CD4-positive, alpha-beta memory T cell (primary cell): ENCODE data around the gene LTV1. TPM values are rescaled to one million over a fixed set of nuclear protein-coding genes. Genes with fewer than 3 reads are reported as not detected.

Experiments
- CTCF ChIA-PET: fragments of 350-600 bp; sonication (Branson Sonifier 250); formaldehyde crosslinking; loops from one replicate; lab custom pipeline; 2021; ENCODE audit warnings: inconsistent platforms; ENCODE audit not compliant: partially characterized antibody; lab: Charles Lee
- POLR2A ChIA-PET: fragments of 350-600 bp; sonication (Branson Sonifier 250); formaldehyde crosslinking; loops from one replicate; lab custom pipeline; 2021; ENCODE audit not compliant: partially characterized antibody; lab: Charles Lee
- DNase-seq, 5 donors: peaks; one replicate each; pipeline versions ENCODE4 v3.0.0 to v3.0.0-alpha.2; 2020 to 2022; ENCODE audit warnings: mixed read lengths in 1 of 5
- H3K27ac ChIP-seq: one replicate; pipeline ENCODE4 v1.7.0; 2013; ENCODE audit warnings: low read depth, low read length
- H3K27me3 ChIP-seq: 2 replicates; pipeline ENCODE4 v1.7.0; 2013; ENCODE audit warnings: mild to moderate bottlenecking, low read length, moderate library complexity; ENCODE audit not compliant: insufficient read depth
- H3K36me3 ChIP-seq: 2 replicates; pipeline ENCODE4 v1.7.0; 2013; ENCODE audit warnings: mild to moderate bottlenecking, low read length, moderate library complexity; ENCODE audit not compliant: insufficient read depth
- H3K4me1 ChIP-seq: 2 replicates; pipeline ENCODE4 v1.7.0; 2013; ENCODE audit warnings: mild to moderate bottlenecking, low read length, moderate library complexity; ENCODE audit not compliant: insufficient read depth
- H3K4me3 ChIP-seq, 2 donors: one replicate each; pipeline ENCODE4 v1.7.0; 2013; ENCODE audit warnings: low read length in 2 of 2, mild to moderate bottlenecking in 1 of 2
- H3K9me3 ChIP-seq, 2 donors: one replicate each; pipeline ENCODE4 v1.7.0; 2013; ENCODE audit warnings: low read length in 2 of 2, control low read depth in 1 of 2; ENCODE audit not compliant: control insufficient read depth in 1 of 2
- H3K27ac Mint-ChIP-seq, 7 donors: one replicate each; pipeline ENCODE4 v1.8.0; 2020 to 2021; ENCODE audit warnings: mixed read lengths in 7 of 7, mild to moderate bottlenecking in 6 of 7, inconsistent platforms in 3 of 7, moderate library complexity in 3 of 7
- H3K27me3 Mint-ChIP-seq, 2 donors: one replicate each; pipeline ENCODE4 v1.8.0; 2020 to 2021; ENCODE audit warnings: mixed read lengths in 2 of 2
- H3K36me3 Mint-ChIP-seq, 2 donors: one replicate each; pipeline ENCODE4 v1.8.0; 2020 to 2021; ENCODE audit warnings: mixed read lengths in 2 of 2, inconsistent platforms in 1 of 2, mild to moderate bottlenecking in 1 of 2
- H3K4me1 Mint-ChIP-seq, 4 donors: one replicate each; pipeline ENCODE4 v1.8.0; 2020 to 2021; ENCODE audit warnings: mixed read lengths in 4 of 4, mild to moderate bottlenecking in 1 of 4
- H3K4me3 Mint-ChIP-seq, 8 donors: one replicate each; pipeline ENCODE4 v1.8.0; 2020 to 2021; ENCODE audit warnings: mixed read lengths in 8 of 8, mild to moderate bottlenecking in 7 of 8, moderate library complexity in 6 of 8, inconsistent platforms in 3 of 8
- H3K9me3 Mint-ChIP-seq, 8 donors: one replicate each; pipeline ENCODE4 v1.8.0; 2020 to 2021; ENCODE audit warnings: mixed read lengths in 8 of 8, mild to moderate bottlenecking in 5 of 8, inconsistent platforms in 3 of 8, moderate library complexity in 1 of 8
- intact Hi-C: fragments of 100-400 bp; cut with micrococcal nuclease; formaldehyde crosslinking; loops from one replicate; pipeline ENCODE4 v1.15.1; 2023
- polyA plus RNA-seq, 2 donors: library from polyadenylated mRNA; unstranded; fragments of 300-500 nt; fragmentation: Illumina TruSeq; gene quantifications; one replicate each; pipeline ENCODE4 v1.2.3, GENCODE V29; 2021
- total RNA-seq, 2 experiments: library from RNA; stranded (reverse); gene quantifications; one replicate each; pipeline ENCODE4 v1.2.3, GENCODE V29; 2021

Gene LTV1
- total and polyA plus RNA-seq, 4 experiments from 2014 or later: 18.2 to 28.1 (median 20.4) TPM

DNA sequence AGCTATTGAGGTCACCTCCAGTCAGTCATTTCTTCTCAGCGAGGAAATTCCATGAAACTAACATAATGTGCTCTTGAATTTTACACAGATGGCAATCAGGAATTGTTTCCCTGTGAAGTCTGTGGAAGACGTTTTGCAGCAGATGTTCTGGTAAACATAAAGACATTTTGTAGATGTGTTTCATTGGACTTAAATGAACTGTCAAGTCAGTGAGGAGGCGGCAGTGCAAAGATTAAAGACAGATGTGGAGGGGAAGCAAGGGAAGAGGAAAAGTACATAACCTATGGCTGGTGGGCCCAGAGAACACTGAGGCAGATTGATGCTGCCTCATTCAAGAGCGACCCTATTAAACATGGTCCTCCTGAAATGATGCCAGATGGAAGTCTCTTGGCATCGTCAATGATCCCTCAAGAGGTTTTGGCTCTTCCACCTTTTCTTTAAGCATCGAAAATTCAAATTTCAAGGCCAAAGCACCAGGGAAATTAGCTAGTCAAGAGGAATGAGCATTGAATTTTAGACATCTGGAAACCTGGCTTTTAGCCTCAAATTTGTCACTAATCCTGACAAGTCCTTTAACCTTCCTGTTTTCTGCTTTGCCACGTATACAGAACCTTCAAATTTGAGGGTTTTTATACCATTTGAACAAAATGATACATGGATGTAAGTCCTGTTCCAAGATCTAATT, 41.2 kb downstream of the LTV1 start:
- ChIA-PET CTCF (no interaction called here), POLR2A (no interaction called here)
- no peaks in the 10 kb centered on the region for H3K4me1 ChIP-seq
- H3K4me3 ChIP-seq: no peak overlapping the region
- H3K9me3 ChIP-seq: no peaks in the 10 kb centered on the region
- H3K36me3 ChIP-seq: no peaks in the 10 kb centered on the region
- Mint-ChIP-seq H3K4me3 (no peak overlapping the region), H3K9me3 (peaks cover 0 to 3% (median 0%) of the 10 kb centered on the region in 8 donors), H3K36me3 (peaks cover 0 to 2% of the 10 kb centered on the region in 2 donors), H3K4me1 (no peaks in the 10 kb centered on the region), H3K27me3 (peaks cover 0 to 1% of the 10 kb centered on the region in 2 donors), H3K27ac (no peak overlapping the region)
- intact Hi-C loops: no loop called here
- H3K27me3 ChIP-seq: no peaks in the 10 kb centered on the region
- no peak overlapping the region for H3K27ac ChIP-seq
- no peak for DNase-seq

DNA sequence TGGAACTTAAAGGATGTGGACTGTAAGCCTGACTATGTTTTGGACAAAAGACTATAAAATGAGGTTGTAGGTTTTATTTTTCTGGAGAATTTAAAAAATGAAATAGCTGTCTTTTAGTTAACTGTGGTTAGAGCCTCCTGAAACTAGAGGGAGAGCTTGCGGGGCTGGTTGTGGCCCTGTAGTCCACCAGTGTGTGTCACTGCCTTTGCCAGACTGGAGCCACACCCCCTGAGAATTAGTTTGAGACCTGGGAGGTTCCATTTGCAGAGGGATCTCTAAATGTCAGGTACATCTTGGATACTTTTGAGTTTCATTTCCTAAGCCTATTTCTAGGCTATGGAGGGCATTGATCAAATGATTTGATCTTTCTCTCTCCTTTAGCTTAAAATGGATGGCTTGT, 42.0 kb downstream of the LTV1 start:
- Mint-ChIP-seq H3K4me3 (no peak overlapping the region), H3K9me3 (peaks cover 0 to 3% (median 0%) of the 10 kb centered on the region in 8 donors), H3K27me3 (peaks cover 0 to 1% of the 10 kb centered on the region in 2 donors), H3K36me3 (peaks cover 0 to 2% of the 10 kb centered on the region in 2 donors), H3K27ac (no peak overlapping the region), H3K4me1 (no peaks in the 10 kb centered on the region)
- H3K4me3 ChIP-seq: no peak overlapping the region
- H3K36me3 ChIP-seq: no peaks in the 10 kb centered on the region
- no peaks in the 10 kb centered on the region for H3K4me1 ChIP-seq
- DNase-seq: no peak
- POLR2A ChIA-PET: no interaction called here
- H3K27me3 ChIP-seq: no peaks in the 10 kb centered on the region
- intact Hi-C loops: no loop called here
- no peak overlapping the region for H3K27ac ChIP-seq
- H3K9me3 ChIP-seq: no peaks in the 10 kb centered on the region
- CTCF ChIA-PET: interaction anchor here (0.8 kb wide), 1 partner anchor 12 kb away, joined by 3 read pairs; no protein-coding TSS in a partner anchor

DNA sequence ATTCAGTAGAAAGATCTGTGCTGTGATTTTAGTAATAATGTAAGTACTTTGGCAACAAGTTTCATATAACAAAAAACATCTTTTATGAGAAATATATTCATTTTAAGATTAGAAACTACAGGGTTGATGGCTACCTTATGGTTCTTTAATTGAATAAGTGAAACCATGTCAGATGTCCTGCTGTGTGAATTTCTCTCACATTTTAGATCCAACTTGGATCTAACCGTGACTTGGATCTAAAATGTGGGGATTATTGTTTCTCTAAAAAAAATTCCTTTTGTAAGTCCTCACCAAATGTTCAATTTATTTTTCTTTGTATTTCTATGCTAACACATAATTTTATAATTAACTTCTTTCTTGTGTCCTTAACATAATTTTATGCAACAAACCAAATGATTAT, 51.5 kb downstream of the LTV1 start:
- Mint-ChIP-seq H3K4me3 (no peak overlapping the region), H3K4me1 (no peaks in the 10 kb centered on the region), H3K9me3 (no peaks in the 10 kb centered on the region), H3K27ac (no peak overlapping the region), H3K27me3 (no peaks in the 10 kb centered on the region), H3K36me3 (no peaks in the 10 kb centered on the region)
- no peak for DNase-seq
- no peaks in the 10 kb centered on the region for H3K27me3 ChIP-seq
- CTCF ChIA-PET: no interaction called here
- H3K4me3 ChIP-seq: no peak overlapping the region
- POLR2A ChIA-PET: no interaction called here
- no peaks in the 10 kb centered on the region for H3K36me3 ChIP-seq
- H3K27ac ChIP-seq: no peak overlapping the region
- no peaks in the 10 kb centered on the region for H3K4me1 ChIP-seq
- intact Hi-C loops: no loop called here
- H3K9me3 ChIP-seq: no peaks in the 10 kb centered on the region

DNA sequence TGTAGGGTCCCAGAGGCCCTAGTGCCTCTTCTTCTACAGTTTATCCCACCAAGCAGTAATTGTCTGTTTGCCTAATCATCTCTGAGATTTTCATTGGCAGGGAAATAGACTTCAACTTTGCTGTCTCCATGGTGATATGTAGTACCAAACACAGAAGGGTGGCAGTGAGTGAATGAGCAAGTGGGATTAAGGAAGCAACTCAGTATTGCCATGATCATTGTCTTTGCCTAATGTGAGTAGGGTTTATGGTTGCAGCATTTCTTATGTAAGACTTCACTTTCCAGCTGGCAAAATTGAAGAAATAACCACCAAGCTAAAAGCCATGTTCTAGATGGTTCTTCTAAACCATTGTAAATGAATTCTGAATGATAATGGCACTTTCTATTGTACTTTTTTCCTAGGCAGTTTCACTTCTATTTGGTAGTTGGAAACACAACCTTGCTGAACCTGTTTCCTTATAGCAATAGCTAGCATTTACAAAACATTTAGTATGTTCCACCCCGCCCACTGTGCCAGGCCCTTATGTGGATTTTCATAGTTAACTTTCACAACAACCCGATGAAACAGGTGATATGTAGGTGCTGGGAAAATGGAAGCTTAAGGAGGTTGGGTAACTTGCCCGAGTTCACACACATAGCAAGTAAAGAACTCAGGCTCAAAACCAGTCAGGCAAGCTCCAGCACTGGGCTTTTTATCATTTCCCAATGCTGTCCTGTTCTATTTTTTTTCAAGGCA, 53.2 kb downstream of the LTV1 start:
- H3K27ac Mint-ChIP-seq: no peak overlapping the region
- CTCF ChIA-PET: interaction anchor here (1.3 kb wide), 1 partner anchor 11 kb away, joined by 3 read pairs; no protein-coding TSS in a partner anchor

DNA sequence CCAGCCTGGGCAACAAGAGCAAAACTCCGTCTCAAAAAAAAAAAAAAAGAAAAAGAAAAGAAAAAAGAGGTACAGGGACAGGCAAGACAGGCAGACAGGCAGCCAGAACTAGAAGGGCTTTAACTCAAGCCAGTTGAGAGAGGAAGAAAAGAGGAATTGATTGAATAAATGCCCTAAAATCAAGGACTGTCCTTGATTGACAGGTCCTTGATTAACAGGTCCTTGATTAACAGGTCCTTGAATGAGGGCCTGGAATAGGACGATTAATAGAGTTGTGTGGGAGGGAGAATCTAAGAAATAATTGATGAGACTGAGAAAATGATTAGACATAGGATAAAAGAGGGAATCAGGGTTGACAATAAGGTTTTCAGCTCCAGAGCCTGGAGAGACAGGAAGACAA, 57.2 kb downstream of the LTV1 start:
- peaks cover 0 to 2% (median 0%) of the 10 kb centered on the region in 4 donors for H3K4me1 Mint-ChIP-seq
- ChIA-PET POLR2A (no interaction called here), CTCF (no interaction called here)
- H3K27me3 Mint-ChIP-seq: no peaks in the 10 kb centered on the region
- intact Hi-C loops: no loop called here
- Histone ChIP-seq H3K27ac (no peak overlapping the region), H3K9me3 (no peaks in the 10 kb centered on the region), H3K4me1 (no peaks in the 10 kb centered on the region), H3K27me3 (no peaks in the 10 kb centered on the region), H3K4me3 (no peak overlapping the region), H3K36me3 (no peaks in the 10 kb centered on the region)
- no peak overlapping the region for H3K27ac Mint-ChIP-seq
- no peak overlapping the region for H3K4me3 Mint-ChIP-seq
- DNase-seq: no peak
- no peaks in the 10 kb centered on the region for H3K9me3 Mint-ChIP-seq
- peaks cover 0 to 4% of the 10 kb centered on the region in 2 donors for H3K36me3 Mint-ChIP-seq

More for the DNA sequence above, 53.2 kb downstream of the LTV1 start:
- POLR2A ChIA-PET: no interaction called here
- intact Hi-C loops: no loop called here
- Histone ChIP-seq H3K27ac (no peak overlapping the region), H3K9me3 (no peaks in the 10 kb centered on the region), H3K36me3 (no peaks in the 10 kb centered on the region), H3K4me3 (no peak overlapping the region), H3K4me1 (no peaks in the 10 kb centered on the region), H3K27me3 (no peaks in the 10 kb centered on the region)
- DNase-seq: no peak
- H3K4me1 Mint-ChIP-seq: peaks cover 0 to 2% (median 0%) of the 10 kb centered on the region in 4 donors
- H3K36me3 Mint-ChIP-seq: peaks cover 0 to 4% of the 10 kb centered on the region in 2 donors
- no peak overlapping the region for H3K4me3 Mint-ChIP-seq
- H3K27me3 Mint-ChIP-seq: no peaks in the 10 kb centered on the region
- no peaks in the 10 kb centered on the region for H3K9me3 Mint-ChIP-seq

DNA sequence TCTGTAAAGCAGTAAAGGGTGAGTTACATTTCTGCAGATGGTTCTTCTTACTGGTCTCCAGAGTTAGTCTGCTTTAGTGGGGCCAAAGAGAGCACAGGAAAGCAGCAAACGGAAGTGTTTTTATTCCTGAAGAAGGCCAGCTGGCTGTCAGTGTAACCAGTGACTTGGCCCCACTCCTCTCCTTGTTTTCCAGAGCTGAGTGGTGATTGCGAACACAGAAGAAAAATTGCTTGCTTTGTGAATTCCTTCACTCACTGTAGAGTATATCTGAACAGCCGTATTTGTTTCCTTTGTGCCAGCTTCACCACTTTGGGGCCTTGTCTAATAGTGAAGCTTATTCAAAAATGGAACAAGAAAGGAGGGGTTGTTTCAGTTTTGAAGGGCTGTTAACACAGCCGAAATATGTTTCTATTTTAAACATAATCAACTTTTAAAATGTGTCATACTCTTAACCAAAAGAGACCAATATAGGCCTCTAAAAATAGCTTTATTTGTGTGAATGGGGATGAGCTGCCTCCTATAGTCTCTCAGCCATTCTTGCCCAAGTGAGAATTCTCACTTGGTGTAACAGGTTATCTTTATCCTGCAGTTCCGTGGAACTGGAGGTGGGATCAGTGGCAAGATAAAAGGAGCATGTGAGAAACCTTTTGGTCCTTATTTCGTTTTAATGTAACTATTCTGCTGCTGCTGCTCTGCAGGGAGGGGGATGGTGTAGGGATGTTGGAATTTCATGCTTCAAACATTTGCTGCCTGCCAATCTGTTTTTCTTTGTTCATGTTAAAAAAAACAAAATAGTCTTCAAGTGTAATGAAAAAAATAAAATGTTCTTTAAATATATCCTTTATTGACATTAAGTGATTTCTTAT, 59.0 kb downstream of the LTV1 start:
- no peaks in the 10 kb centered on the region for H3K9me3 ChIP-seq
- no peak overlapping the region for H3K27ac ChIP-seq
- CTCF ChIA-PET: no interaction called here
- peaks cover 0 to 2% (median 0%) of the 10 kb centered on the region in 8 donors for H3K9me3 Mint-ChIP-seq
- no peak overlapping the region for H3K4me3 Mint-ChIP-seq
- POLR2A ChIA-PET: no interaction called here
- peaks cover 0 to 4% of the 10 kb centered on the region in 2 donors for H3K36me3 Mint-ChIP-seq
- H3K4me3 ChIP-seq: no peak overlapping the region
- no peaks in the 10 kb centered on the region for H3K4me1 ChIP-seq
- no peaks in the 10 kb centered on the region for H3K36me3 ChIP-seq
- DNase-seq: no peak
- no peaks in the 10 kb centered on the region for H3K27me3 Mint-ChIP-seq
- H3K27ac Mint-ChIP-seq: no peak overlapping the region
- H3K27me3 ChIP-seq: no peaks in the 10 kb centered on the region
- intact Hi-C loops: no loop called here
- peaks cover 0 to 2% (median 0%) of the 10 kb centered on the region in 4 donors for H3K4me1 Mint-ChIP-seq

- no peaks in the 10 kb centered on the region for H3K36me3 ChIP-seq
- H3K9me3 ChIP-seq: no peaks in the 10 kb centered on the region
- no peak overlapping the region for H3K27ac ChIP-seq
- no peak for DNase-seq
- Mint-ChIP-seq H3K4me1 (peaks cover 0 to 2% (median 0%) of the 10 kb centered on the region in 4 donors), H3K4me3 (no peak overlapping the region), H3K36me3 (peaks cover 0 to 4% of the 10 kb centered on the region in 2 donors), H3K27me3 (no peaks in the 10 kb centered on the region), H3K27ac (no peak overlapping the region), H3K9me3 (peaks cover 0 to 2% (median 0%) of the 10 kb centered on the region in 8 donors)
- no peak overlapping the region for H3K4me3 ChIP-seq
- CTCF ChIA-PET: no interaction called here
- intact Hi-C loops: no loop called here
- no peaks in the 10 kb centered on the region for H3K27me3 ChIP-seq
- POLR2A ChIA-PET: no interaction called here
- no peaks in the 10 kb centered on the region for H3K4me1 ChIP-seq
Observed at GRCh38 chr6:143902827-143903226, 59.7 kb downstream of the LTV1 start.
